Loucy (cell line): ENCODE results near the gene LRRC1.

Experiments used
- EZH2phosphoT487 ChIP-seq: fragments of 200-600 bp; IDR thresholded peaks from 2 replicates; pipeline ENCODE4 v1.6.1; 2018; ENCODE audit warnings: antibody characterized with exemption, mild to moderate bottlenecking, moderate library complexity, borderline replicate concordance
- TF ChIP-seq, protein P1 (sequence below): fragments of 200-600 bp; sonication (generic); conservative IDR thresholded peaks from 2 replicates; pipeline ENCODE4 v1.5.1; 2014; ENCODE audit warnings: mild to moderate bottlenecking, antibody characterized with exemption, low read length

DNA sequence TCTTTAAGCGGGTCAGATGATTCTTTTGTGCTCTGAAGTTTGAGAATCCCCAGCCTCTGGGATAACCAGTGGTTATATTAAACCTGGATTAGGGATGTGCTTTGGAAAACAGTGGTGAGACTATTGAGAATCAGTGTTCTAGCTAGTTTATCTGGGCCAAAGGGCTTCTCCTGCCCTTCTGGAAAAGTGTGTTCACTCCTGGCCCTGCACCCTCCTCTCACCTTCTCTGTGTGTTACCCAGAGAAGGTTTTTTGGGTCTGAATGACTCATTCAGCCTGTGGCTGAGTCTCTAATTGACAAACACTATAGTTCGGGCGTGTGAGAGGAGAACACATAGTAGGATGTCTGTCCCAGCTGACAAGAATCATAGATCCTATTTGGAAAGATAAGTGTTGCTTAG, 66.7 kb downstream of the LRRC1 start:
- TF ChIP-seq, protein P1, sequence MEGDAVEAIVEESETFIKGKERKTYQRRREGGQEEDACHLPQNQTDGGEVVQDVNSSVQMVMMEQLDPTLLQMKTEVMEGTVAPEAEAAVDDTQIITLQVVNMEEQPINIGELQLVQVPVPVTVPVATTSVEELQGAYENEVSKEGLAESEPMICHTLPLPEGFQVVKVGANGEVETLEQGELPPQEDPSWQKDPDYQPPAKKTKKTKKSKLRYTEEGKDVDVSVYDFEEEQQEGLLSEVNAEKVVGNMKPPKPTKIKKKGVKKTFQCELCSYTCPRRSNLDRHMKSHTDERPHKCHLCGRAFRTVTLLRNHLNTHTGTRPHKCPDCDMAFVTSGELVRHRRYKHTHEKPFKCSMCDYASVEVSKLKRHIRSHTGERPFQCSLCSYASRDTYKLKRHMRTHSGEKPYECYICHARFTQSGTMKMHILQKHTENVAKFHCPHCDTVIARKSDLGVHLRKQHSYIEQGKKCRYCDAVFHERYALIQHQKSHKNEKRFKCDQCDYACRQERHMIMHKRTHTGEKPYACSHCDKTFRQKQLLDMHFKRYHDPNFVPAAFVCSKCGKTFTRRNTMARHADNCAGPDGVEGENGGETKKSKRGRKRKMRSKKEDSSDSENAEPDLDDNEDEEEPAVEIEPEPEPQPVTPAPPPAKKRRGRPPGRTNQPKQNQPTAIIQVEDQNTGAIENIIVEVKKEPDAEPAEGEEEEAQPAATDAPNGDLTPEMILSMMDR: no peak
- no peak for TF ChIP-seq EZH2phosphoT487
